Upper lobe of left lung (tissue), 6 donors: ENCODE measurements around the gene PPP1R15B. TPM values are rescaled to one million over a fixed set of nuclear protein-coding genes. Genes with fewer than 3 reads are reported as not detected.

Source experiments
- ATAC-seq, 2 donors: fragments of 200-7000 bp; cut with Tn5 transposase; one replicate each; pipeline ENCODE4 v1.9.1; 2022; ENCODE audit warnings: mild to moderate bottlenecking in 2 of 2, moderate library complexity in 2 of 2; ENCODE audit not compliant: low FRiP score in 2 of 2
- DNase-seq, 2 donors: peaks; one replicate each; pipeline ENCODE4 v3.0.0-alpha.2; 2019 to 2020
- H3K27ac ChIP-seq, 4 donors: fragments of 200-600 bp; sonication (generic); one replicate each; pipeline ENCODE4 v1.5.1; 2016 to 2019
- H3K27me3 ChIP-seq, 4 donors: fragments of 200-600 bp; sonication (generic); one replicate each; pipeline ENCODE4 v1.5.1; 2017 to 2019
- H3K36me3 ChIP-seq, 4 donors: fragments of 200-600 bp; sonication (generic); one replicate each; pipeline ENCODE4 v1.5.1; 2016 to 2019
- H3K4me1 ChIP-seq, 4 donors: fragments of 200-600 bp; sonication (generic); one replicate each; pipeline ENCODE4 v1.5.1; 2018 to 2019
- H3K4me3 ChIP-seq, 4 donors: fragments of 200-600 bp; sonication (generic); one replicate each; pipeline ENCODE4 v1.5.1; 2017 to 2019; ENCODE audit warnings: mild to moderate bottlenecking in 2 of 4, moderate library complexity in 1 of 4
- H3K9me3 ChIP-seq, 4 donors: fragments of 200-600 bp; sonication (generic); one replicate each; pipeline ENCODE4 v1.5.1; 2018 to 2019
- CTCF ChIP-seq, 6 experiments: fragments of 450-650 bp in 4 of 6; fragments of 200-600 bp in 2 of 6; sonication (generic) in 2 of 6; IDR thresholded peaks; one replicate each; pipeline ENCODE4 v1.5.1; 2016 to 2019; ENCODE audit warnings: antibody characterized with exemption in 6 of 6
- EP300 ChIP-seq, 4 donors: sonication (generic); formaldehyde crosslinking; IDR thresholded peaks; one replicate each; pipeline ENCODE4 v1.5.1; 2017; ENCODE audit warnings: antibody characterized with exemption in 4 of 4, control low read depth in 2 of 4
- POLR2A ChIP-seq, 4 donors: fragments of 450-650 bp; IDR thresholded peaks; one replicate each; pipeline ENCODE4 v1.5.1; 2016 to 2017; ENCODE audit warnings: antibody characterized with exemption in 4 of 4, mild to moderate bottlenecking in 2 of 4
- POLR2AphosphoS5 ChIP-seq, 2 donors: sonication (generic); formaldehyde crosslinking; IDR thresholded peaks; one replicate each; pipeline ENCODE4 v1.5.1; 2017; ENCODE audit warnings: antibody characterized with exemption in 2 of 2
- WGBS, 2 donors: methylation state at CpG; one replicate each; pipeline ENCODE4 v1.1.5; 2017 to 2018; 5-methylcytosine and 5-hydroxymethylcytosine counted together
- total RNA-seq, 6 donors: library from RNA; depleted of rRNA in 4 of 6; stranded (reverse); fragments of >200 nt in 4 of 6; gene quantifications; one replicate each; pipeline versions ENCODE4 v1.1.0 to v1.2.1, GENCODE V29; 2016 to 2021
- donor health status: DM: no; HTN: no; CAD: no; lungs with moderate emphysema.
- donor health status: DM: no; HTN: yes; CAD: no; lungs with severe emphysema.

The PPP1R15B gene
- total RNA-seq, 6 donors from 2014 or later = 30.4 to 67.8 (median 44.2) TPM

GRCh38 chr1:204408602-204409001 is 3.0 kb downstream of the PPP1R15B start:
- Histone ChIP-seq H3K4me1 (peaks cover 25 to 54% (median 26%) of the 10 kb centered on the region in 4 donors), H3K27ac (peak overlapping the region in 2 of 4 donors; percentile 1 to 98), H3K27me3 (no peaks in the 10 kb centered on the region), H3K4me3 (peak overlapping the region; percentile 69 to 87 (median 73)), H3K9me3 (no peaks in the 10 kb centered on the region), H3K36me3 (peaks cover 11 to 37% (median 18%) of the 10 kb centered on the region in 4 donors)
- 0% methylated on average over 1 of the region's 1 CpG for WGBS, 2 donors
- DNase-seq (no peak), ATAC-seq (no peak)
- TF ChIP-seq POLR2A (IDR thresholded peaks at IDR 0.05) (no peak), EP300 (IDR thresholded peaks at IDR 0.05) (no peak), POLR2AphosphoS5 (IDR thresholded peaks at IDR 0.05) (no peak), CTCF (IDR thresholded peaks at IDR 0.05) (no peak)

- no peaks in the 10 kb centered on the region for H3K27me3 ChIP-seq
- H3K27ac ChIP-seq = peak overlapping the region in 2 of 4 donors; percentile 1 to 98
- peaks cover 25 to 54% (median 26%) of the 10 kb centered on the region in 4 donors for H3K4me1 ChIP-seq
- peaks cover 11 to 42% (median 19%) of the 10 kb centered on the region in 4 donors for H3K36me3 ChIP-seq
- TF ChIP-seq EP300 (IDR thresholded peaks at IDR 0.05) (no peak), POLR2AphosphoS5 (IDR thresholded peaks at IDR 0.05) (no peak), POLR2A (IDR thresholded peaks at IDR 0.05) (no peak)
- H3K9me3 ChIP-seq = no peaks in the 10 kb centered on the region
- ATAC-seq (no peak), DNase-seq (peak in 1 of 2 donors; percentile 85)
- WGBS, 2 donors = 0 to 3% methylated on average over 2 of the region's 2 CpGs
- H3K4me3 ChIP-seq = peak overlapping the region; percentile 69 to 87 (median 73)
Observed at GRCh38 chr1:204408074-204408507, 3.5 kb downstream of the PPP1R15B start.

- Histone ChIP-seq H3K27me3 (no peaks in the 10 kb centered on the region), H3K4me3 (peak overlapping the region; percentile 69 to 87 (median 73)), H3K27ac (peak overlapping the region in 1 of 4 donors; percentile 98), H3K9me3 (no peaks in the 10 kb centered on the region), H3K4me1 (peaks cover 22 to 52% (median 24%) of the 10 kb centered on the region in 4 donors), H3K36me3 (peaks cover 11 to 49% (median 25%) of the 10 kb centered on the region in 4 donors)
- ATAC-seq = no peak
- TF ChIP-seq POLR2AphosphoS5 (IDR thresholded peaks at IDR 0.05) (no peak), EP300 (IDR thresholded peaks at IDR 0.05) (no peak), CTCF (IDR thresholded peaks at IDR 0.05) (no peak), POLR2A (IDR thresholded peaks at IDR 0.05) (no peak)
- WGBS, 2 donors = 2 to 3% methylated on average over 3 of the region's 3 CpGs
- DNase-seq = no peak
Observed at GRCh38 chr1:204407295-204407971, 4.2 kb downstream of the PPP1R15B start.

GRCh38 chr1:204406621-204407020 is 5.0 kb downstream of the PPP1R15B start:
- Histone ChIP-seq H3K27ac (peak overlapping the region in 1 of 4 donors; percentile 46), H3K4me1 (peaks cover 19 to 47% (median 23%) of the 10 kb centered on the region in 4 donors), H3K36me3 (peaks cover 11 to 57% (median 27%) of the 10 kb centered on the region in 4 donors), H3K4me3 (peak overlapping the region; percentile 10 to 87 (median 70)), H3K9me3 (no peaks in the 10 kb centered on the region), H3K27me3 (no peaks in the 10 kb centered on the region)
- no peak for DNase-seq
- no peak for TF ChIP-seq POLR2AphosphoS5 (IDR thresholded peaks at IDR 0.05)
- TF ChIP-seq CTCF (IDR thresholded peaks at IDR 0.05) = no peak
- no peak for TF ChIP-seq POLR2A (IDR thresholded peaks at IDR 0.05)
- TF ChIP-seq EP300 (IDR thresholded peaks at IDR 0.05) = no peak
- WGBS, 2 donors = 54 to 66% methylated on average over 4 of the region's 4 CpGs
- no peak for ATAC-seq

GRCh38 chr1:204405988-204406387 is 5.6 kb downstream of the PPP1R15B start:
- WGBS, 2 donors = 33 to 35% methylated on average over 2 of the region's 2 CpGs
- no peak for DNase-seq
- TF ChIP-seq POLR2AphosphoS5 (IDR thresholded peaks at IDR 0.05) (no peak), POLR2A (IDR thresholded peaks at IDR 0.05) (no peak), CTCF (IDR thresholded peaks at IDR 0.05) (no peak), EP300 (IDR thresholded peaks at IDR 0.05) (no peak)
- Histone ChIP-seq H3K27me3 (no peaks in the 10 kb centered on the region), H3K27ac (peak overlapping the region in 1 of 4 donors; percentile 46), H3K9me3 (no peaks in the 10 kb centered on the region), H3K4me1 (peaks cover 19 to 47% (median 23%) of the 10 kb centered on the region in 4 donors), H3K4me3 (peak overlapping the region in 3 of 4 donors; percentile 69 to 87 (median 72)), H3K36me3 (peaks cover 11 to 63% (median 27%) of the 10 kb centered on the region in 4 donors)
- no peak for ATAC-seq
